IMR-90 (cell line): Measurements from ENCODE around the gene HLA-F. TPM values are rescaled to one million over a fixed set of nuclear protein-coding genes. Genes with fewer than 3 reads are reported as not detected.

Source experiments
- ATAC-seq: fragments of 200-7000 bp; cut with Tn5 transposase; 2 replicates; pipeline ENCODE4 v1.9.1; 2020; ENCODE audit warnings: low read depth, mild to moderate bottlenecking, moderate library complexity
- BruUV-seq: library from RNA; stranded (reverse); fragments of 400-500 nt; replicated peaks from 2 replicates; lab custom pipeline; 2021; lab: Mats Ljungman, UMichigan
- CTCF ChIA-PET: fragments of 300-600 bp; formaldehyde crosslinking; extraction: SDS; loops from one replicate; lab custom pipeline; 2021; ENCODE audit warnings: antibody characterized with exemption; lab: Yijun Ruan, JAX
- POLR2A ChIA-PET: fragments of 300-600 bp; sonication (Branson Sonifier 250); formaldehyde crosslinking; loops from one replicate; lab custom pipeline; 2022; ENCODE audit warnings: antibody characterized with exemption; ENCODE audit not compliant: unreplicated experiment; lab: Charles Lee
- DNase-seq: peaks from one replicate; pipeline ENCODE4 v3.0.0; 2013
- H2AFZ ChIP-seq: replicated peaks from 2 replicates; pipeline ENCODE3; 2013; ENCODE audit warnings: low read length, mild to moderate bottlenecking; ENCODE audit not compliant: poor library complexity
- H2AK5ac ChIP-seq: 2 replicates; pipeline ENCODE4 v1.6.1; 2013; ENCODE audit warnings: low read depth, low read length, inconsistent platforms
- H2AK9ac ChIP-seq: replicated peaks from 2 replicates; pipeline ENCODE3; 2013; ENCODE audit warnings: mild to moderate bottlenecking, low read depth, low read length, moderate library complexity; ENCODE audit not compliant: poor library complexity
- H2BK120ac ChIP-seq: 2 replicates; pipeline ENCODE4 v1.6.1; 2013; ENCODE audit warnings: low read depth, low read length, inconsistent platforms
- H2BK15ac ChIP-seq: 3 replicates; pipeline ENCODE4 v1.6.1; 2013; ENCODE audit warnings: low read depth, low read length, inconsistent platforms
- H2BK20ac ChIP-seq: 2 replicates; pipeline ENCODE4 v1.6.1; 2013; ENCODE audit warnings: low read depth, mild to moderate bottlenecking, inconsistent platforms, low read length, moderate library complexity
- H2BK5ac ChIP-seq: 2 replicates; pipeline ENCODE4 v1.6.1; 2013; ENCODE audit warnings: mild to moderate bottlenecking, low read depth, low read length, inconsistent platforms; ENCODE audit not compliant: poor library complexity, severe bottlenecking
- H3K14ac ChIP-seq: replicated peaks from 2 replicates; pipeline ENCODE4 v1.6.1; 2013; ENCODE audit warnings: low read depth, low read length, inconsistent platforms
- H3K18ac ChIP-seq: 2 replicates; pipeline ENCODE4 v1.6.1; 2013; ENCODE audit warnings: low read depth, low read length, control low read depth
- H3K23ac ChIP-seq: 2 replicates; pipeline ENCODE4 v1.6.1; 2013; ENCODE audit warnings: low read depth, low read length, inconsistent platforms
- H3K27ac ChIP-seq: 2 replicates; pipeline ENCODE4 v1.5.1; 2013; ENCODE audit warnings: mild to moderate bottlenecking, control low read depth, low read length; ENCODE audit not compliant: insufficient read depth
- H3K27me3 ChIP-seq: 2 replicates; pipeline ENCODE4 v1.6.1; 2013; ENCODE audit warnings: low read length; ENCODE audit not compliant: control insufficient read depth, insufficient read depth
- H3K36me3 ChIP-seq: 2 replicates; pipeline ENCODE4 v1.6.1; 2013; ENCODE audit warnings: low read length, mixed read lengths; ENCODE audit not compliant: control insufficient read depth, insufficient read depth
- H3K4ac ChIP-seq: 2 replicates; pipeline ENCODE4 v1.6.1; 2013; ENCODE audit warnings: low read depth, low read length, inconsistent platforms
- H3K4me1 ChIP-seq: 2 replicates; pipeline ENCODE4 v1.6.1; 2013; ENCODE audit warnings: low read length, mixed read lengths; ENCODE audit not compliant: control insufficient read depth, insufficient read depth
- H3K4me2 ChIP-seq: 2 replicates; pipeline ENCODE4 v1.6.1; 2013; ENCODE audit warnings: low read depth, mild to moderate bottlenecking, control low read depth, low read length, moderate library complexity
- H3K4me3 ChIP-seq: 2 replicates; pipeline ENCODE4 v1.5.1; 2013; ENCODE audit warnings: low read depth, mild to moderate bottlenecking, control low read depth, low read length, moderate library complexity; ENCODE audit not compliant: insufficient read depth
- H3K56ac ChIP-seq: 2 replicates; pipeline ENCODE4 v1.6.1; 2013; ENCODE audit warnings: low read length, inconsistent platforms; ENCODE audit not compliant: insufficient read depth; ENCODE audit errors: extremely low read depth
- H3K79me1 ChIP-seq, 2 experiments: 2 replicates each; pipeline ENCODE4 v1.6.1; 2013; ENCODE audit warnings: low read length in 2 of 2, inconsistent platforms in 1 of 2, low read depth in 1 of 2
- H3K9ac ChIP-seq: 2 replicates; pipeline ENCODE4 v1.6.1; 2013; ENCODE audit warnings: low read depth, low read length, control low read depth
- H3K9me1 ChIP-seq: 2 replicates; pipeline ENCODE4 v1.6.1; 2013; ENCODE audit warnings: low read length, inconsistent platforms; ENCODE audit not compliant: insufficient read depth
- H3K9me3 ChIP-seq: 2 replicates; pipeline ENCODE4 v1.6.1; 2013; ENCODE audit warnings: low read length; ENCODE audit not compliant: control insufficient read depth, insufficient read depth
- H4K20me1 ChIP-seq: 2 replicates; pipeline ENCODE4 v1.6.1; 2013; ENCODE audit warnings: low read length, inconsistent platforms; ENCODE audit not compliant: insufficient read depth
- H4K5ac ChIP-seq: 2 replicates; pipeline ENCODE4 v1.6.1; 2013; ENCODE audit warnings: mild to moderate bottlenecking, low read depth, low read length, control low read depth
- H4K8ac ChIP-seq, 2 experiments: 2 replicates each; pipeline ENCODE4 v1.6.1; 2013; ENCODE audit warnings: low read depth in 2 of 2, low read length in 2 of 2, control low read depth in 1 of 2, inconsistent platforms in 1 of 2
- H4K91ac ChIP-seq: 2 replicates; pipeline ENCODE4 v1.6.1; 2013; ENCODE audit warnings: low read depth, low read length, inconsistent platforms; ENCODE audit not compliant: insufficient read depth
- BHLHE40 ChIP-seq: fragments of 150-350 bp; IDR thresholded peaks from 2 replicates; pipeline ENCODE4 v1.6.1; 2016; ENCODE audit warnings: mild to moderate bottlenecking, low read depth, low read length
- CEBPB ChIP-seq: IDR thresholded peaks from 2 replicates; pipeline ENCODE4 v1.6.1; 2012; ENCODE audit warnings: low read depth, low read length, improper control_type of control experiment
- CHD1 ChIP-seq: IDR thresholded peaks from 2 replicates; pipeline ENCODE4 v1.6.1; 2012; ENCODE audit warnings: low read depth, low read length, improper control_type of control experiment
- ELK1 ChIP-seq: fragments of 150-350 bp; IDR thresholded peaks from 2 replicates; pipeline ENCODE4 v1.6.1; 2016; ENCODE audit warnings: low read depth, mild to moderate bottlenecking, low read length, moderate library complexity, borderline replicate concordance
- FOS ChIP-seq: fragments of 150-350 bp; IDR thresholded peaks from 2 replicates; pipeline ENCODE4 v1.6.1; 2016; ENCODE audit warnings: low read depth, low read length
- MAFK ChIP-seq: IDR thresholded peaks from 2 replicates; pipeline ENCODE4 v1.6.1; 2012; ENCODE audit warnings: low read depth, low read length, improper control_type of control experiment
- NFE2L2 ChIP-seq: fragments of 150-350 bp; IDR thresholded peaks from 2 replicates; pipeline ENCODE4 v1.6.1; 2016; ENCODE audit warnings: low read depth, mild to moderate bottlenecking, low read length
- POLR2A ChIP-seq: IDR thresholded peaks from 2 replicates; pipeline ENCODE4 v1.6.1; 2012; ENCODE audit warnings: mild to moderate bottlenecking, low read depth, low read length
- RAD21 ChIP-seq: IDR thresholded peaks from 2 replicates; pipeline ENCODE4 v1.6.1; 2012; ENCODE audit warnings: low read length, improper control_type of control experiment
- RCOR1 ChIP-seq: IDR thresholded peaks from 2 replicates; pipeline ENCODE4 v1.6.1; 2012; ENCODE audit warnings: mild to moderate bottlenecking, low read length, improper control_type of control experiment; ENCODE audit not compliant: insufficient replicate concordance
- RFX5 ChIP-seq: IDR thresholded peaks from 2 replicates; pipeline ENCODE4 v1.8.0; 2012; ENCODE audit warnings: low read depth, mild to moderate bottlenecking, low read length, moderate library complexity
- SMC3 ChIP-seq: fragments of 150-350 bp; IDR thresholded peaks from 2 replicates; pipeline ENCODE4 v1.6.1; 2016; ENCODE audit warnings: low read depth, mild to moderate bottlenecking, antibody characterized with exemption, low read length, moderate library complexity
- USF2 ChIP-seq: fragments of 150-350 bp; IDR thresholded peaks from 2 replicates; pipeline ENCODE4 v1.6.1; 2017; ENCODE audit warnings: mild to moderate bottlenecking, antibody characterized with exemption, low read length, low read depth
- WGBS, 2 experiments: methylation state at CpG; one replicate each; pipeline versions ENCODE4 v1.1.5 to v1.1.7; 2013; ENCODE audit warnings: missing lambda C conversion rate in 2 of 2; ENCODE audit not compliant: insufficient read length in 1 of 2; ENCODE audit errors: extremely low coverage in 2 of 2; 5-methylcytosine and 5-hydroxymethylcytosine counted together
- dilution Hi-C: fragments of 300-500 bp; cut with HindIII; formaldehyde crosslinking; loops from one replicate; pipeline ENCODE4 v1.14.3; 2018; ENCODE audit warnings: low sequenced_read_pairs; ENCODE audit not compliant: unreplicated experiment
- in situ Hi-C: fragments of 300-500 bp; cut with MboI; formaldehyde crosslinking; loops from 3 replicates; pipeline ENCODE4 v1.14.3; 2019; ENCODE audit warnings: low sequenced_read_pairs, inconsistent platforms, mixed read lengths
- intact Hi-C: fragments of 100-400 bp; cut with micrococcal nuclease; formaldehyde crosslinking; loops from 2 replicates; pipeline ENCODE4 v1.10.0; 2022
- polyA plus RNA-seq, 3 experiments: library from polyadenylated mRNA; depleted of rRNA; stranded (reverse); fragments of >200 nt; gene quantifications; 2 replicates each; pipeline ENCODE4 v1.2.3, GENCODE V29; 2012; ENCODE audit warnings: low replicate concordance in 1 of 3
- total RNA-seq: library from RNA; depleted of rRNA; stranded (reverse); fragments of >200 nt; gene quantifications from 2 replicates; pipeline ENCODE4 v1.2.3, GENCODE V29; 2012
- TF ChIP-seq, protein P1 (sequence below): conservative IDR thresholded peaks from 2 replicates; pipeline ENCODE4 v1.5.1; 2012; ENCODE audit warnings: mild to moderate bottlenecking, low read depth, low read length, improper control_type of control experiment

Gene HLA-F
- total and polyA plus RNA-seq, 2 of the 4 experiments (the other 2 are of a cell fraction) = not detected

GRCh38 chr6:29729774-29730328 lies 6.6 kb downstream of the HLA-F start:
- intact Hi-C loops = no loop called here
- no peaks in the 10 kb centered on the region for H4K20me1 ChIP-seq
- peaks cover 8% of the 10 kb centered on the region for H3K27me3 ChIP-seq
- no peaks in the 10 kb centered on the region for H3K79me1 ChIP-seq
- no peak for TF ChIP-seq RAD21
- no peak for TF ChIP-seq MAFK
- TF ChIP-seq, protein P1, sequence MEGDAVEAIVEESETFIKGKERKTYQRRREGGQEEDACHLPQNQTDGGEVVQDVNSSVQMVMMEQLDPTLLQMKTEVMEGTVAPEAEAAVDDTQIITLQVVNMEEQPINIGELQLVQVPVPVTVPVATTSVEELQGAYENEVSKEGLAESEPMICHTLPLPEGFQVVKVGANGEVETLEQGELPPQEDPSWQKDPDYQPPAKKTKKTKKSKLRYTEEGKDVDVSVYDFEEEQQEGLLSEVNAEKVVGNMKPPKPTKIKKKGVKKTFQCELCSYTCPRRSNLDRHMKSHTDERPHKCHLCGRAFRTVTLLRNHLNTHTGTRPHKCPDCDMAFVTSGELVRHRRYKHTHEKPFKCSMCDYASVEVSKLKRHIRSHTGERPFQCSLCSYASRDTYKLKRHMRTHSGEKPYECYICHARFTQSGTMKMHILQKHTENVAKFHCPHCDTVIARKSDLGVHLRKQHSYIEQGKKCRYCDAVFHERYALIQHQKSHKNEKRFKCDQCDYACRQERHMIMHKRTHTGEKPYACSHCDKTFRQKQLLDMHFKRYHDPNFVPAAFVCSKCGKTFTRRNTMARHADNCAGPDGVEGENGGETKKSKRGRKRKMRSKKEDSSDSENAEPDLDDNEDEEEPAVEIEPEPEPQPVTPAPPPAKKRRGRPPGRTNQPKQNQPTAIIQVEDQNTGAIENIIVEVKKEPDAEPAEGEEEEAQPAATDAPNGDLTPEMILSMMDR = no peak
- no peak for TF ChIP-seq POLR2A
- TF ChIP-seq FOS = no peak
- no peak for TF ChIP-seq CEBPB
- TF ChIP-seq CHD1 = no peak
- no peak for TF ChIP-seq USF2
- TF ChIP-seq RCOR1 = no peak
- TF ChIP-seq ELK1 = no peak
- TF ChIP-seq BHLHE40 = no peak
- TF ChIP-seq RFX5 = no peak
- no peak for TF ChIP-seq NFE2L2
- no peak for TF ChIP-seq SMC3
- no peak overlapping the region for H4K5ac ChIP-seq
- no peak overlapping the region for H2BK15ac ChIP-seq
- H2BK5ac ChIP-seq = no peak overlapping the region
- no peak overlapping the region for H2AK5ac ChIP-seq
- ATAC-seq = no peak
- ChIA-PET POLR2A (no interaction called here), CTCF (no interaction called here)
- H3K9me3 ChIP-seq = no peaks in the 10 kb centered on the region
- H3K4ac ChIP-seq = no peak overlapping the region
- no TSS peak for BruUV-seq
- H2AK9ac ChIP-seq = no peak overlapping the region
- no peak overlapping the region for H4K8ac ChIP-seq
- no peak for DNase-seq
- H3K18ac ChIP-seq = no peak overlapping the region
- no CpG with 5 or more reads among the region's 6 CpGs for WGBS, 2 experiments
- H3K4me2 ChIP-seq = no peak overlapping the region
- H3K36me3 ChIP-seq = no peaks in the 10 kb centered on the region
- no peak overlapping the region for H3K9ac ChIP-seq
- H4K91ac ChIP-seq = no peak overlapping the region
- dilution Hi-C loops = no loop called here
- no peak overlapping the region for H2BK20ac ChIP-seq
- no peak overlapping the region for H3K27ac ChIP-seq
- H3K56ac ChIP-seq = no peak overlapping the region
- no peak overlapping the region for H3K4me3 ChIP-seq
- H3K23ac ChIP-seq = no peak overlapping the region
- no peak overlapping the region for H3K14ac ChIP-seq
- H3K9me1 ChIP-seq = no peaks in the 10 kb centered on the region
- H2AFZ ChIP-seq = no peak overlapping the region
- in situ Hi-C loops = loop anchor here (10.0 to 25.0 kb wide), 2 partner anchors 105 to 282 kb away; no protein-coding TSS in a partner anchor
- H2BK120ac ChIP-seq = no peak overlapping the region
- H3K4me1 ChIP-seq = no peaks in the 10 kb centered on the region
